GM19395 (cell line): ENCODE data around the gene DHX34.
"Not testable (repeated sequence)": the region's sequence is repeated elsewhere in the genome, so short reads cannot be mapped to it uniquely, and the experiment has no call there.

Source experiments
- ATAC-seq: cut with Tn5 transposase; IDR thresholded peaks from one replicate; pipeline ENCODE4 v1.9.1; 2021; ENCODE audit warnings: mild to moderate bottlenecking, moderate library complexity; ENCODE audit not compliant: unreplicated experiment

Gene DHX34

GRCh38 chr19:47363758-47364531 lies 14.8 kb downstream of the DHX34 start:
- no peak for ATAC-seq

- not testable (repeated sequence) for ATAC-seq
These were observed 16.3 kb downstream of the DHX34 start for GRCh38 chr19:47365455-47365854.

- ATAC-seq = no peak
These were observed 21.0 kb downstream of the DHX34 start for GRCh38 chr19:47370045-47370611.

- no peak for ATAC-seq
These were observed 22.1 kb downstream of the DHX34 start for GRCh38 chr19:47371261-47371660.

GRCh38 chr19:47372603-47373002 lies 23.5 kb downstream of the DHX34 start:
- ATAC-seq = no peak

- no peak for ATAC-seq
These were observed 24.4 kb downstream of the DHX34 start for GRCh38 chr19:47373246-47374240.

- ATAC-seq = no peak
These were observed 26.0 kb downstream of the DHX34 start for GRCh38 chr19:47374876-47375693.

- ATAC-seq = no peak
These were observed 26.8 kb downstream of the DHX34 start for GRCh38 chr19:47375694-47376588.

- ATAC-seq = no peak
These were observed 27.6 kb downstream of the DHX34 start for GRCh38 chr19:47376589-47377144.

- no peak for ATAC-seq
These were observed 28.1 kb downstream of the DHX34 start for GRCh38 chr19:47377208-47377701.

GRCh38 chr19:47377801-47378200 lies 28.7 kb downstream of the DHX34 start:
- no peak for ATAC-seq

- ATAC-seq = no peak
These were observed 29.1 kb downstream of the DHX34 start for GRCh38 chr19:47378246-47378645.

- no peak for ATAC-seq
These were observed 30.3 kb downstream of the DHX34 start for GRCh38 chr19:47379381-47379938.

- ATAC-seq = no peak
These were observed 31.4 kb downstream of the DHX34 start for GRCh38 chr19:47380559-47380958.

GRCh38 chr19:47381121-47381520 lies 32.0 kb downstream of the DHX34 start:
- ATAC-seq = no peak

GRCh38 chr19:47381653-47382279 lies 32.7 kb downstream of the DHX34 start:
- no peak for ATAC-seq

- not testable (repeated sequence) for ATAC-seq
These were observed 34.8 kb downstream of the DHX34 start for GRCh38 chr19:47383890-47384289.

- not testable (repeated sequence) for ATAC-seq
These were observed 35.4 kb downstream of the DHX34 start for GRCh38 chr19:47384533-47384932.
